ENCODE measurements around the gene SREK1.
A peak's percentile ranks its signal among the peaks of the same experiment; 100 is the strongest.
"Not testable (repeated sequence)": the region's sequence is repeated elsewhere in the genome, so short reads cannot be mapped to it uniquely, and the experiment has no call there.

Gene SREK1

GRCh38 chr5:66144074-66144833, at the start of gene SREK1:
Gene SREK1 (plus strand): TSS chr5:66144300. CDS start chr5:66144377, 77 bp downstream.
- peak; percentile 92 for DNase-seq

- DNase-seq = no peak
These were observed 43.2 kb upstream of the SREK1 start for GRCh38 chr5:66100851-66101250.

GRCh38 chr5:66113160-66113559, 30.9 kb upstream of the SREK1 start:
- no peak for DNase-seq

- no peak for DNase-seq
These were observed 25.8 kb upstream of the SREK1 start for GRCh38 chr5:66118304-66118703.

DNA sequence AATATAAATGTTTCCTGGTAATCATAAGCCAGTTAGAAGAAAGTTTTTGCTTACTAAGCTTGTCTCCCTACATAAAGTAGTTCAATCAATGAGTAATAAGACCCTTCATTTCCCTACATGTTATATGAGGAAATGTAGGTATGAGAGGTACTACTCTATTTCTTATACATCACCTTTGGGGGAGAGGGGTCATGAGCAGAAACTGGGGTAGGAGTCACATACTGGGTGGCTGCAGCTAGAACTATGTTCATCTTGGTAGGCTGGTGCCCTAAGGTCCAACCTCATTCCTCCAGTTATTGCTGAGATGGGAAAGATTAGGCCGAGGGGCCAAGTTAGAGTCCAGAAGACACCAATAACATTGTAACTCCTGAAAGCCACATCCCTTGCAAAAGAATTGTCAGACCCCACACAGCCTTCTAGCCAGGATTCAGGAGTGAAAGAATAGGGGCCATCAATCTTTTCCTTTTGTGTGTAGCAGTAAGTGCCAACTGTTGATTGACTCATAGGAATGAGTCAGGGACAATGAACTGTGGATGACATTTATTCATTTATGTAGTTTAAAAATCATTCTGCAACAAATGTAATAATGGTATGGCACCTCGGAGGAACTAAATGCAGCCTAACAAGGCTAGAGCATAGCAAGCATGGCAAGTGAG, 21.6 kb upstream of the SREK1 start:
- DNase-seq = peak; percentile 16

DNA sequence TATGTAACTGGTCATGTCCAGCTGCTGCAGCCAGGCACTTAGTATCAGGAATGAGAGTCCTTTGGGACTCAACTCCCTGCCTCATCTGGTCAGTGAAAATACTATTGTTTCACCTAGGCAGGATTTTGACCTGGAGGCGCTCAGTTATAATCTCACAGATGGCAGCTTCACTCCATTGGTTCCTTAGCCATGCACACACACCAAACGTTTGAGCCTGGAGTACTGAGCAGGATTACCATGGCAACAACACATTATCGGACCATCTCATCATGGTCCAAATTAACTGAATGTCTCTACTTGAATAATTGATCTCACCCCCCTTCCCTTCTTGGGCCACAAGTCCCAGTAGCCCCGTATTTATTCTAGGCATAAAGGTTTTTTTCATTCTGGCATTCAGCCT, 15.0 kb upstream of the SREK1 start:
- no peak for DNase-seq

- DNase-seq = no peak
These were observed 13.6 kb upstream of the SREK1 start for GRCh38 chr5:66130493-66130892.

- no peak for DNase-seq
These were observed 9.7 kb upstream of the SREK1 start for GRCh38 chr5:66134407-66134861.

DNA sequence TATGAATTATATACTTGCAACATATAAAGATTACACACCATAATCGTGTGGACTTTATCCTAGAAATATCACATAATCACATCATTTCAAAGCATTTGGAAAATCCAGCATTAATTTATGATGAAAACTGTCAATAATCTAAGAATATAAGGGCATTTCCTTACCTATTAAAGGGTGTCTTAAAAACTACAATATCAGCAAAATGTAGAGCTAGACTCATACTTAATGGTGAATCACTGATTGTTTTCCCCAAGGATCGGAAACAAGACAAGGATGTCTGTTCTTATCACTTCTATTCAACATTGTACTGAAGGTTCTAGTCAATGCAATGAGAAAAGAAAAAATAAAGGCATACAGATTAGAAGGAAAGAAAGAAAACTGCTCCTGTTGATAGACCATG, 8.0 kb upstream of the SREK1 start:
- no peak for DNase-seq

DNA sequence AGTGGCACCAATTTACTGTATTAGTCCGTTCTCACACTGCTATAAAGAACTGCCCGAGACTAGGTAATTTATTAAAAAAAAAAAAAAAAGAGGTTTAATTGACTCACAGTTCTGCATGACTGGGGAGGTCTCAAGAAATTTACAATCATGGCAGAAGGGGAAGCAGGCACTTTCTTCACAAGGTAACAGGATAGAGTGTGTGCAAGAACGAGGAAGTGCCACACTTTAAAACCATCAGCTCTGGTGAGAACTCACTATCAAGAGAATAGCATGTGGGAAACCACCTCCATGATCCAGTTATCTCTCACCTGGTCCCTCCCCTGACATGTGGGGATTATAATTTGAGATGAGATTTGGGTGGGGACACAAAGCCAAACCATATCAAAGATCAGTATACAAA, 7.2 kb upstream of the SREK1 start:
- not testable (repeated sequence) for DNase-seq

DNA sequence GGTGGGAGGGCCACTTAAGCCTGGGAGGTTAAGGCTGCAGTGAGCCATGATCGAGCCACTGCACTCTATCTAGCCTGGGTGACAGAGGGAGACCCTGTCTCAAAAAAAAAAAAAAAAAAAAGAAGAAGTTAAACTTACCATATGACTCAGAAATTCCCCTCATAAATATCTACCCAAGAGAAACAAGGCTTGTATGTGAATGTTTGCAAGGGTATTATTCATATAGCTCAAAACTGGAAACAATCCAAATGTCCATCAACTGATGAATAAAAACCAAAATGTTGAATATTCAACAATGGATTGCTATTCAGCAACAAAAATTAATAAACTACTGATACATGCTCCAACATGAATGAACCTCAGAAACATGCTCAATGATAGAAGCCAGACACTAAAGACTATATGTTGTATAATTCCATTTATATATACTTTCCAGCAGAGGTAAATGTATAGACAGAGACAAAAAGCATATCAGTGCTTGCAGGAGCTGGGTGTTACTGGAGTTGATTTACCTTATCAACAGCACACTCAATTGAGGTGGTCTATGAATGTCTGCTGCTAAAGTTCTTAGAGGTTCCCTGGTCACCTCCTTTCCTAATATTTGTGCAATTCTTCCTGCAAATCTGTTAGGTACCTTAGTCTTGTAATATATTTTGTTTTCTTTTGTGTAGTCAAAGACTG, 5.3 kb upstream of the SREK1 start:
- no peak for DNase-seq

GRCh38 chr5:66139318-66139712, 4.8 kb upstream of the SREK1 start:
- DNase-seq = no peak

- DNase-seq = no peak
These were observed 1.7 kb upstream of the SREK1 start for GRCh38 chr5:66142417-66142816.

DNA sequence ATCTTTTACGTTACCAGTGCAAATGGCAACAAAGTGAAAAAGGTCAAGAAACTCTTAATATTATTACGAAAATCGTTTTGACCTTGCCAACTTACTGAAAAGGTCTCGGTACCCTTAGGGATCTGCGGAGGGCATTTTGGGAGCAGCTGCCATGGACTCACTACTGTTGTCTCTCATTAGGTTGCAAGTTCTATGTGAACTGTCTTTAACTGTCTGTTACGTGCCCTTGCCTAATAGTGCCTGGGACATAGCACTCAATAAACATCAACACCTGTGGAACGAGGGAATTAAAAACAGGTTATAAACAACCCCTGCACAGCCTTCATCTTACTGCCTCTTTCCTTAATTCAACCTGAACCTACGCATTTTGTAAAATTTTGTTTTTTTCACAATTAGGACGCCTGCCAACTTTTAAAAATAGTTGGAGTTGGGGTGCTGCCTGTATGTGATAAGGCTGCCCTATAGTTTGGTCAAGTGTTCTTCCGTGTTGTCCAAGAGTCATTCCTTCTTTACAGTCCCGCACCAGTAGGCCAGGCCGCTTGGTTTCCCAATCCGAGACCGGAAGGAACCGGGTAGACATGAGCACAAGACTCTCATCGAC, 527 bp upstream of the SREK1 start:
- DNase-seq = no peak

- no peak for DNase-seq
These were observed 812 bp downstream of the SREK1 start for GRCh38 chr5:66144834-66145390.

- DNase-seq = no peak
These were observed 1.6 kb downstream of the SREK1 start for GRCh38 chr5:66145737-66146136.

- DNase-seq = no peak
These were observed 5.8 kb downstream of the SREK1 start for GRCh38 chr5:66149950-66150349.

DNA sequence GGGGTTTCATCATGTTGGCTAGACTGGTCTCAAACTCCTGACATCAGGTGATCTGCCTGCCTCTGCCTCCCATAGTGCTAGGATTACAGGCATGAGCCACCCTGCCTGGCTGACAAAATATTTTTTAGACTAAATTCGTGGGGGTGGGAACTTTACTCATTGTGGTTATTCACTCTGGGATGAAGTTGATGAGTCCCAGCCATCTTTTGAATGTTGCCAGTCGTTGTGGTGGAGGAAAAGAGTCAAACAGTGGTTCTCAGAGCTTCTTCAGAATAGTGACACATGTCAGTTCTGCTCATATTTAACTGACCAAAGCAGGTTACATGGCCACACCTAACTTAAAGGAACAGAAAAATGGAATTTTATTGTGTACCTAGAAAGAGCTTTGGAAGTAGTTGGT, 6.9 kb downstream of the SREK1 start:
- peak; percentile 15 for DNase-seq

- no peak for DNase-seq
These were observed 7.4 kb downstream of the SREK1 start for GRCh38 chr5:66151491-66151890.

DNA sequence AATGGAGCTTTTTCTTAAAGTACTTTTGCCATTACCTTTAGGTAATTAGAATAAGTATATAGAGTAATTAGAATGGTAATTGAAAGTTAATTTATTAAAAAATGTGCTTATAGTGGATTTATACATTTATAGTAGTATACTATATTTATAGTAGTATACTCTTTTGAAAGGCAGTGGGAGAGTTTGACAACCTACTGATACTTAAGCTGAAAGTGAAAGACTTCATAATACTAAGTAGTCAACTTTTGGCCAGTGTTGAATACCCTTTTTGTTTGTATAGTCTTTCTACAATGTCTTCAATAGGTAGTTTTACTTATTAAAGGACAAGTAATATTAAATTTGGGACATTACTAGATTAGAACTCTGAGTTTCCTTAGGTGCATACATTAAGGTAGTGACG, 12.9 kb downstream of the SREK1 start:
- no peak for DNase-seq

DNA sequence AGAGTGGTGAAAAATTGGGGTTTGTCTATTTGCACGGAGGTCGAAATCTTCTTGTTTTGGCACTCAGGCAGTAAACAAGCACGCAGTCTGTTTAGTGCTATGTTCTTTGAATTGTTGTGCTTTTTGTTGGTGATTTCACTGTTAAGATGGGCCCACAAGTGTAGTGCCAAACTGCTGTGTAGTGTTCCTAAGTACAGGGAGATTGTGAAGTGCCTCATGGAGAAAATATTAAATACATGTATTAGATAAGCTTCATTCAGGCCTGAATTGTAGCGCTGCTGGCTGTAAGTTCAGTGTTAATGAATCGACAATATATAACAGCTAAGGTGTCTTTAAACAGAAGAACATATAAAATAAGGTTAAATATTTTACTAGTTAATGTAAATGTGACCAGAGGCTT, 17.3 kb downstream of the SREK1 start:
- DNase-seq = no peak

- DNase-seq = no peak
These were observed 20.1 kb downstream of the SREK1 start for GRCh38 chr5:66164044-66164790.

DNA sequence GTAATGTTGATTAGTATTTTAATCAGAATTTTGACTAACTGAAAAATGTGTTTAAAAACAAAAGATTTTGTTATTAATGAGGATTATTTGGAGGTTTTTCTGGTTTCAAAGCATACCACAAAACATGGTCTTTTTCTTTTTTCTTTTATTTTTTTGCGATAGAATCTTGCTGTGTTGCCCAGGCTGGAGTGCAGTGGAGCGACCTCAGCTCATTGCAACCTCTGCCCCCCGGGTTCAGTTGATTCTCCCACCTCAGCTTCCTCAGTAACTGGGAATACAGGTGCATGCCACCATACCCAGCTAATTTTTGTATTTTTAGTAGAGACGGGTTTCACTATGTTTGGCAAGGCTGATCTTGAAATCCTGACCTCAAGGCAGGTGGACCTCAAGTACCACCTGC, 24.1 kb downstream of the SREK1 start:
- DNase-seq = no peak

Data from activated CD4-positive, alpha-beta T cell treated with anti-CD3 and anti-CD28 coated beads, Interleukin-10, Interleukin-2, amounts not matched to agents 100 ng/mL and 50 ng/mL, durations not matched to agents 16 hours and 8 hours (primary cell).